ENCODE data around the gene MBD5. TPM values are rescaled to one million over a fixed set of nuclear protein-coding genes. Genes with fewer than 3 reads are reported as not detected.

Gene MBD5
- total RNA-seq, 4 donors from 2014 or later, result 40.3 to 77.0 (median 50.4) TPM

GRCh38 chr2:148096012-148096411 lies 75.1 kb downstream of the MBD5 start:
- TF ChIP-seq EP300 (IDR thresholded peaks at IDR 0.05) (no peak), POLR2A (IDR thresholded peaks at IDR 0.05) (no peak), POLR2AphosphoS5 (IDR thresholded peaks at IDR 0.05) (no peak), CTCF (IDR thresholded peaks at IDR 0.05) (no peak)
- no peaks in the 10 kb centered on the region for H3K36me3 ChIP-seq
- peaks cover 0 to 17% (median 0%) of the 10 kb centered on the region in 3 donors for H3K4me1 ChIP-seq
- no peaks in the 10 kb centered on the region for H3K9me3 ChIP-seq
- no peak overlapping the region for H3K4me3 ChIP-seq
- H3K27ac ChIP-seq, result no peak overlapping the region
- no peaks in the 10 kb centered on the region for H3K27me3 ChIP-seq
- ATAC-seq, result no peak

GRCh38 chr2:148102641-148103040 lies 81.8 kb downstream of the MBD5 start:
- ATAC-seq, result no peak
- H3K36me3 ChIP-seq, result no peaks in the 10 kb centered on the region
- peaks cover 0 to 28% (median 3%) of the 10 kb centered on the region in 3 donors for H3K4me1 ChIP-seq
- H3K4me3 ChIP-seq, result no peak overlapping the region
- no peaks in the 10 kb centered on the region for H3K9me3 ChIP-seq
- H3K27ac ChIP-seq, result peak overlapping the region in 1 of 4 donors; percentile 24
- WGBS, 2 donors (ENCODE audit: low coverage in 1 of 2), result 0% methylated on average over 1 of the region's 1 CpG; no CpG with 5 or more reads in 1 of the 2 donors
- no peak for TF ChIP-seq POLR2A (IDR thresholded peaks at IDR 0.05)
- TF ChIP-seq EP300 (IDR thresholded peaks at IDR 0.05), result no peak
- no peak for TF ChIP-seq POLR2AphosphoS5 (IDR thresholded peaks at IDR 0.05)
- TF ChIP-seq CTCF (IDR thresholded peaks at IDR 0.05), result no peak
- H3K27me3 ChIP-seq, result no peaks in the 10 kb centered on the region

GRCh38 chr2:148103946-148104345 lies 83.1 kb downstream of the MBD5 start:
- no peak for ATAC-seq
- no peak for TF ChIP-seq POLR2AphosphoS5 (IDR thresholded peaks at IDR 0.05)
- TF ChIP-seq EP300 (IDR thresholded peaks at IDR 0.05), result no peak
- TF ChIP-seq CTCF (IDR thresholded peaks at IDR 0.05), result no peak
- no peak for TF ChIP-seq POLR2A (IDR thresholded peaks at IDR 0.05)
- Histone ChIP-seq H3K4me1 (peaks cover 0 to 28% (median 3%) of the 10 kb centered on the region in 3 donors), H3K27me3 (no peaks in the 10 kb centered on the region), H3K9me3 (no peaks in the 10 kb centered on the region), H3K27ac (no peak overlapping the region), H3K4me3 (no peak overlapping the region), H3K36me3 (no peaks in the 10 kb centered on the region)

GRCh38 chr2:148106331-148106730 lies 85.4 kb downstream of the MBD5 start:
- Histone ChIP-seq H3K9me3 (no peaks in the 10 kb centered on the region), H3K4me1 (peaks cover 0 to 26% (median 3%) of the 10 kb centered on the region in 3 donors), H3K36me3 (no peaks in the 10 kb centered on the region), H3K4me3 (no peak overlapping the region), H3K27ac (no peak overlapping the region), H3K27me3 (no peaks in the 10 kb centered on the region)
- TF ChIP-seq CTCF (IDR thresholded peaks at IDR 0.05), result no peak
- no peak for TF ChIP-seq EP300 (IDR thresholded peaks at IDR 0.05)
- TF ChIP-seq POLR2A (IDR thresholded peaks at IDR 0.05), result no peak
- no peak for TF ChIP-seq POLR2AphosphoS5 (IDR thresholded peaks at IDR 0.05)
- no peak for ATAC-seq

GRCh38 chr2:148108385-148108784 lies 87.5 kb downstream of the MBD5 start:
- no peak for TF ChIP-seq EP300 (IDR thresholded peaks at IDR 0.05)
- TF ChIP-seq POLR2AphosphoS5 (IDR thresholded peaks at IDR 0.05), result no peak
- TF ChIP-seq POLR2A (IDR thresholded peaks at IDR 0.05), result no peak
- no peak for TF ChIP-seq CTCF (IDR thresholded peaks at IDR 0.05)
- WGBS, 2 donors (ENCODE audit: low coverage in 1 of 2), result 93 to 96% methylated on average over 5 of the region's 5 CpGs

More at GRCh38 chr2:148108385-148108784, 87.5 kb downstream of the MBD5 start:
- Histone ChIP-seq H3K4me3 (no peak overlapping the region), H3K27ac (no peak overlapping the region), H3K9me3 (no peaks in the 10 kb centered on the region), H3K4me1 (peaks cover 0 to 11% (median 0%) of the 10 kb centered on the region in 3 donors), H3K27me3 (no peaks in the 10 kb centered on the region), H3K36me3 (no peaks in the 10 kb centered on the region)
- no peak for ATAC-seq
